ENCODE data around the gene OSBPL5.

DNA sequence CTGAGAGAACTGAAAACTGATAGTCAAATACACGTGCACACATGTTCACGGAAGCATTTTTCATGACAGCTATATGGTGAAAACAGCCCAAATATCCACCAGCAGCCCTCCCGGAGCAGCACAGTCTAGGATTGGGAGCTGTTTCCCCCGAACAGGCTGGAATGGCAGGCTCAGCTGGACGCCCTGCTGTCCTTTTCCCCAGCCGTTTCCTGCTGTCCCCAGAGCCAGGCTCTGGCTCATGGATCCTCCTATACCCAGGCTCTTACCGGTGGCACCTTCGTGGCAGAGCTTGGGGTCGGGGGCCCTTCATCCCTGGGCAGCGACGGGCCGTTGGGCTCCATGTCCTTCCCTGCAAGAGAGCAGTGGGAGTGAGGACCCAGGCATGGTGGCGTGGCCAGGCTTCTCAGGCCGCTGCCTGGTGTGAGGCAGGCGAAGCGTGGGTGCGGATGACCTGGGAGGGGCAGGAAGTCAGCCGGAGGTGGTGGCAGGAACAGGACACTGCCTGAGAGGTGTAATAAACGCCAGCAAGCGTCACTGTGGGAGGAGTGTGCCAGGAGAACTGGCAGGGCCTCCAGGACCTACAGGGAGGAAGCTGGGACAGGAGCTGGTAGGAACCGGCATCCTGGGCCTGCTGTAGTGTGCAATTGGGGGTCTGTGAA, 38.8 kb downstream of the OSBPL5 start:
- TF ChIP-seq, protein P1, sequence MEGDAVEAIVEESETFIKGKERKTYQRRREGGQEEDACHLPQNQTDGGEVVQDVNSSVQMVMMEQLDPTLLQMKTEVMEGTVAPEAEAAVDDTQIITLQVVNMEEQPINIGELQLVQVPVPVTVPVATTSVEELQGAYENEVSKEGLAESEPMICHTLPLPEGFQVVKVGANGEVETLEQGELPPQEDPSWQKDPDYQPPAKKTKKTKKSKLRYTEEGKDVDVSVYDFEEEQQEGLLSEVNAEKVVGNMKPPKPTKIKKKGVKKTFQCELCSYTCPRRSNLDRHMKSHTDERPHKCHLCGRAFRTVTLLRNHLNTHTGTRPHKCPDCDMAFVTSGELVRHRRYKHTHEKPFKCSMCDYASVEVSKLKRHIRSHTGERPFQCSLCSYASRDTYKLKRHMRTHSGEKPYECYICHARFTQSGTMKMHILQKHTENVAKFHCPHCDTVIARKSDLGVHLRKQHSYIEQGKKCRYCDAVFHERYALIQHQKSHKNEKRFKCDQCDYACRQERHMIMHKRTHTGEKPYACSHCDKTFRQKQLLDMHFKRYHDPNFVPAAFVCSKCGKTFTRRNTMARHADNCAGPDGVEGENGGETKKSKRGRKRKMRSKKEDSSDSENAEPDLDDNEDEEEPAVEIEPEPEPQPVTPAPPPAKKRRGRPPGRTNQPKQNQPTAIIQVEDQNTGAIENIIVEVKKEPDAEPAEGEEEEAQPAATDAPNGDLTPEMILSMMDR (tag by site-specific recombination; IDR thresholded peaks at IDR 0.05): no peak
- TF ChIP-seq, protein P2, sequence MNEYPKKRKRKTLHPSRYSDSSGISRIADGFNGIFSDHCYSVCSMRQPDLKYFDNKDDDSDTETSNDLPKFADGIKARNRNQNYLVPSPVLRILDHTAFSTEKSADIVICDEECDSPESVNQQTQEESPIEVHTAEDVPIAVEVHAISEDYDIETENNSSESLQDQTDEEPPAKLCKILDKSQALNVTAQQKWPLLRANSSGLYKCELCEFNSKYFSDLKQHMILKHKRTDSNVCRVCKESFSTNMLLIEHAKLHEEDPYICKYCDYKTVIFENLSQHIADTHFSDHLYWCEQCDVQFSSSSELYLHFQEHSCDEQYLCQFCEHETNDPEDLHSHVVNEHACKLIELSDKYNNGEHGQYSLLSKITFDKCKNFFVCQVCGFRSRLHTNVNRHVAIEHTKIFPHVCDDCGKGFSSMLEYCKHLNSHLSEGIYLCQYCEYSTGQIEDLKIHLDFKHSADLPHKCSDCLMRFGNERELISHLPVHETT (tag by site-specific recombination; IDR thresholded peaks at IDR 0.05): no peak
- TF ChIP-seq, protein P3, sequence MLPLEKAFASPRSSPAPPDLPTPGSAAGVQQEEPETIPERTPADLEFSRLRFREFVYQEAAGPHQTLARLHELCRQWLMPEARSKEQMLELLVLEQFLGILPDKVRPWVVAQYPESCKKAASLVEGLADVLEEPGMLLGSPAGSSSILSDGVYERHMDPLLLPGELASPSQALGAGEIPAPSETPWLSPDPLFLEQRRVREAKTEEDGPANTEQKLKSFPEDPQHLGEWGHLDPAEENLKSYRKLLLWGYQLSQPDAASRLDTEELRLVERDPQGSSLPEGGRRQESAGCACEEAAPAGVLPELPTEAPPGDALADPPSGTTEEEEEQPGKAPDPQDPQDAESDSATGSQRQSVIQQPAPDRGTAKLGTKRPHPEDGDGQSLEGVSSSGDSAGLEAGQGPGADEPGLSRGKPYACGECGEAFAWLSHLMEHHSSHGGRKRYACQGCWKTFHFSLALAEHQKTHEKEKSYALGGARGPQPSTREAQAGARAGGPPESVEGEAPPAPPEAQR (tag by site-specific recombination; IDR thresholded peaks at IDR 0.05): no peak
- TF ChIP-seq, protein P4, sequence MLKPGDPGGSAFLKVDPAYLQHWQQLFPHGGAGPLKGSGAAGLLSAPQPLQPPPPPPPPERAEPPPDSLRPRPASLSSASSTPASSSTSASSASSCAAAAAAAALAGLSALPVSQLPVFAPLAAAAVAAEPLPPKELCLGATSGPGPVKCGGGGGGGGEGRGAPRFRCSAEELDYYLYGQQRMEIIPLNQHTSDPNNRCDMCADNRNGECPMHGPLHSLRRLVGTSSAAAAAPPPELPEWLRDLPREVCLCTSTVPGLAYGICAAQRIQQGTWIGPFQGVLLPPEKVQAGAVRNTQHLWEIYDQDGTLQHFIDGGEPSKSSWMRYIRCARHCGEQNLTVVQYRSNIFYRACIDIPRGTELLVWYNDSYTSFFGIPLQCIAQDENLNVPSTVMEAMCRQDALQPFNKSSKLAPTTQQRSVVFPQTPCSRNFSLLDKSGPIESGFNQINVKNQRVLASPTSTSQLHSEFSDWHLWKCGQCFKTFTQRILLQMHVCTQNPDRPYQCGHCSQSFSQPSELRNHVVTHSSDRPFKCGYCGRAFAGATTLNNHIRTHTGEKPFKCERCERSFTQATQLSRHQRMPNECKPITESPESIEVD (tag by site-specific recombination; IDR thresholded peaks at IDR 0.05): no peak
- TF ChIP-seq ZNF549 (tag by site-specific recombination; IDR thresholded peaks at IDR 0.05) (no peak), ZNF701 (tag by site-specific recombination; IDR thresholded peaks at IDR 0.05) (no peak)
- TF ChIP-seq, protein P5, sequence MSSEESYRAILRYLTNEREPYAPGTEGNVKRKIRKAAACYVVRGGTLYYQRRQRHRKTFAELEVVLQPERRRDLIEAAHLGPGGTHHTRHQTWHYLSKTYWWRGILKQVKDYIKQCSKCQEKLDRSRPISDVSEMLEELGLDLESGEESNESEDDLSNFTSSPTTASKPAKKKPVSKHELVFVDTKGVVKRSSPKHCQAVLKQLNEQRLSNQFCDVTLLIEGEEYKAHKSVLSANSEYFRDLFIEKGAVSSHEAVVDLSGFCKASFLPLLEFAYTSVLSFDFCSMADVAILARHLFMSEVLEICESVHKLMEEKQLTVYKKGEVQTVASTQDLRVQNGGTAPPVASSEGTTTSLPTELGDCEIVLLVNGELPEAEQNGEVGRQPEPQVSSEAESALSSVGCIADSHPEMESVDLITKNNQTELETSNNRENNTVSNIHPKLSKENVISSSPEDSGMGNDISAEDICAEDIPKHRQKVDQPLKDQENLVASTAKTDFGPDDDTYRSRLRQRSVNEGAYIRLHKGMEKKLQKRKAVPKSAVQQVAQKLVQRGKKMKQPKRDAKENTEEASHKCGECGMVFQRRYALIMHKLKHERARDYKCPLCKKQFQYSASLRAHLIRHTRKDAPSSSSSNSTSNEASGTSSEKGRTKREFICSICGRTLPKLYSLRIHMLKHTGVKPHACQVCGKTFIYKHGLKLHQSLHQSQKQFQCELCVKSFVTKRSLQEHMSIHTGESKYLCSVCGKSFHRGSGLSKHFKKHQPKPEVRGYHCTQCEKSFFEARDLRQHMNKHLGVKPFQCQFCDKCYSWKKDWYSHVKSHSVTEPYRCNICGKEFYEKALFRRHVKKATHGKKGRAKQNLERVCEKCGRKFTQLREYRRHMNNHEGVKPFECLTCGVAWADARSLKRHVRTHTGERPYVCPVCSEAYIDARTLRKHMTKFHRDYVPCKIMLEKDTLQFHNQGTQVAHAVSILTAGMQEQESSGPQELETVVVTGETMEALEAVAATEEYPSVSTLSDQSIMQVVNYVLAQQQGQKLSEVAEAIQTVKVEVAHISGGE (tag by site-specific recombination; conservative IDR thresholded peaks at IDR 0.05; ENCODE audit: low read depth): no peak
- TF ChIP-seq, protein P6, sequence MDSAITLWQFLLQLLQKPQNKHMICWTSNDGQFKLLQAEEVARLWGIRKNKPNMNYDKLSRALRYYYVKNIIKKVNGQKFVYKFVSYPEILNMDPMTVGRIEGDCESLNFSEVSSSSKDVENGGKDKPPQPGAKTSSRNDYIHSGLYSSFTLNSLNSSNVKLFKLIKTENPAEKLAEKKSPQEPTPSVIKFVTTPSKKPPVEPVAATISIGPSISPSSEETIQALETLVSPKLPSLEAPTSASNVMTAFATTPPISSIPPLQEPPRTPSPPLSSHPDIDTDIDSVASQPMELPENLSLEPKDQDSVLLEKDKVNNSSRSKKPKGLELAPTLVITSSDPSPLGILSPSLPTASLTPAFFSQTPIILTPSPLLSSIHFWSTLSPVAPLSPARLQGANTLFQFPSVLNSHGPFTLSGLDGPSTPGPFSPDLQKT (IDR thresholded peaks at IDR 0.05; ENCODE audit: borderline replicate concordance, low read depth, low read length): no peak

All from HEK293 (cell line).